RCC 7860 (cell line): ENCODE measurements around the gene DEAF1.

Experiments
- DNase-seq: peaks from one replicate; pipeline ENCODE4 v3.0.0-alpha.2; 2015; ENCODE audit warnings: low spot score
- FAIRE-seq: peaks from 2 replicates; lab custom pipeline; 2012; peaks lifted over from hg19 to GRCh38; lab: Jason Lieb, UNC

Gene DEAF1

DNA sequence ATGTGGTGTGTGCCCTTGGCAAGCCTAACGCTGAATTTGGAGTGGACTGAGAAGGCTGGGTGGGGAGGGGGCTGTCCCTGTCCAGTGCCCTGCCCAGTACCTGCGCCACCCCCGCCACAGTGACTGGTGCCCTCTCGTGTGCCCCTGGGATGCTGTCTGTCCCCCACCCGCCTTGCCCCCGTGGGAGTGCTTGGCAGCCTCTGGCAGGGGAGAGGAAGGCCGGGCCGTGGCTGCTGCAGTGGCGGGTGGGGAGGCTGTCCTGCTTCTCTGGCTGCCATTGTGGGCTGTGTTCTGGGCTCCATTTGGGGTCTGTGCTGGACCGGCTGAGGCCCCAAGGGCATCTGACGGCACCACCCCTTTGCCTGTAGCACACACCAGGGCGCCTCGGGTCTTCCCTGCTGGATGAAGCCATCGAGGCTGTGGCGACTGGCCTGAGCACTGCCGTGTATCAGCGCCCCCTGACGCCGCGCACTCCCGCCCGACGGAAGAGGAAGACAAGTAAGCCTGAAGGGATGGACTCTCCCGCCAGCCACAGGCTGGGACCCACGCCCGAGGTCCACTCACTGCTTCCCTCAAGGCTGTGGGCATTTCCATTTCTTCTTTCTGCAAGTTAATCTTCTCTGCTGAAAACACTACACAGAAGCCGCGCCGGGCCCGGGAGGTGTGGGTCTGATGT lies 96.9 kb downstream of the DEAF1 start:
- no peak for FAIRE-seq
- DNase-seq: no peak

DNA sequence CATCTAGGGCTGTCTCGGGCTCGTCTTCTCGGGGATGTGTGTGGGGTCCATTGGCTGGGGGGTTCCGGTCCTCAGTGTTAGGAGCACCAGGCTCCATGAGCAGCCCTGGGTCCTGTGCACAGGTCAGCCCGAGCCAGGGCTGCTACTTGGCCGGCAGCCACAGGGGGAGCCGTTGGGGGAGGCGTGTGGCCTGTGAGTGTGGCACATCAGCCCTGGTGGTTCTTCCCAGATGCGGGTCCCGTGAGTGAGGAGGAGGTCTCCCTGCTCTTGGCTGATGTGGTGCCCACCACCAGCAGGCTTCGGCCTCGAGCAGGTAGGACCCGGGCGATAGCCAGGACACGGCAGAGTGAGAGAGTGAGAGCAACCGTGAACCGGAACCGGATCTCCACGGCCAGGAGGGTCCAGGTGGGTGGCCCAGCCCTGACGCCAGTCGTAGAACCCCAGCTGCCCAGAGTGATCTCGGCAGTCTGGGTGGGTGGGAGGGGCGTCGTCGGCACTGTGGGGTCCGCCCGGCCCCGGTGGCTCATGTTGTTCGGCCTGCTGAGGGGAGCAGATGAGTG lies 97.8 kb downstream of the DEAF1 start:
- no peak for FAIRE-seq
- DNase-seq: no peak

DNA sequence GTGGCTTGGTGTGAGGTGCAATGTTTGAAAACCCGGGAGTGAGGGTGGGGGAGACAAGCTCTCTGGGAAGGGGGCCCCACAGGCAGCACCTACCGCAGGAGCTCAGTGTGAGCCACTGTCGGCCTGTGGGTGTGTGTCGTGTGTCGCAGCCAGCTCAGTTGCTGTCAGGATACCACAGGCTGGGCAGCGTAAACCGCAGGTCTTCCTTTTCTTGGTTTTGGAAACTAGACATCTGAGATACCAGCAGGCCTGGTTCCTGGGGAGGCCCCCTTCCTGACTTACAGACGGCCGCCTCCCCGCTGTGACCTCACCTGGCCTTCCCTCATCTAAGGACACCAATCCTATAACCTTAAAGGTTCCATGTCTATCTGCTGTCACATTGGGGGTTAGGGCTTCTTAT lies 98.6 kb downstream of the DEAF1 start:
- DNase-seq (no peak), FAIRE-seq (no peak)

DNA sequence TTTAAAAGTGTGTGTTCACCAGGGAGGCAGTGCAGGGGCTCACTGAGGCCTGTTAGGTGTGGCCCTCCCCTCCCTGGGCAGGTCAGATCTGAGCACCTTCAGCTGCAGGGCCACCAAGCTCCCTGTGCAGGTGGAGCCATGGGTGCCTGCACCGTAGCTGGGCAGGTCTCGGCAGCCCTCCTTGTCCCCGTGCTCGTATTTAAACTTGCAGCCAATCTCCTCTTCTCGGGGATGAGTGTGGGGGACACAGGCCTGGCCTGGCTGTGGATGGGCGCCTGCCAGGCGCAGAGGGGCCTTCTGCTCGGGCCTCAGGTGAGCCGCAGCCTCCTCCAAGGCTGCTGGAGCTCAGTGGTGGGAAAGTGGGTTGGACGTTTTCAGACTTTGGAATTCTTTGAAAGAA lies 99.6 kb downstream of the DEAF1 start:
- no peak for FAIRE-seq
- DNase-seq: no peak
